Uterus (tissue), 2 donors: Measurements from ENCODE around the gene LGI1.

Experiments
- CTCF ChIP-seq, 4 experiments: fragments of 200-600 bp in 2 of 4; fragments of 450-650 bp in 2 of 4; sonication (generic) in 2 of 4; IDR thresholded peaks; one replicate each; pipeline ENCODE4 v1.5.1; 2016 to 2019; ENCODE audit warnings: antibody characterized with exemption in 4 of 4, mild to moderate bottlenecking in 2 of 4, moderate library complexity in 1 of 4
- POLR2A ChIP-seq, 2 donors: fragments of 450-650 bp; IDR thresholded peaks; one replicate each; pipeline ENCODE4 v1.6.1; 2016; ENCODE audit warnings: antibody characterized with exemption in 2 of 2, mild to moderate bottlenecking in 1 of 2, moderate library complexity in 1 of 2

DNA sequence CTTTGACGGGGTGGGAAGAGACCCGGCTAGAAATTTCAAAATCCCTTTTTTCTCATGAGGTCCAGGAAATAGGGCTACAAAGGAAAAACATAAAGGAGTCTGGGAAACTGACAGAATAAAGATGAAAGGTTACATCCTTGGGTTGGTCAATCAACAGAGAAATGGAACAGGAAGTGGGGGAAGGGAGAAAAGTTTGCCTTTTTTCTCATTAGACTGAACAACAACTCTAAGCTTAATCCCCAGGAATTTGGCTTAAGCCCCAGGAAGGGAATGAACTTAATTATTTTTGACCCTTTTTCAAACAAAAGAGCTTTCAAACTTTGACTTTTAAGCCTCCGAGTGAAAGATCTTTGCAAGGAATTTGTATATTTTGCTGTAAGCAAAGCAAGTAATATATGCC, 32.7 kb downstream of the LGI1 start:
- TF ChIP-seq CTCF (IDR thresholded peaks at IDR 0.05) (no peak), POLR2A (IDR thresholded peaks at IDR 0.05) (no peak)
